ENCODE data around the gene PHKG1.
"Not testable (repeated sequence)": the region's sequence is repeated elsewhere in the genome, so short reads cannot be mapped to it uniquely, and the experiment has no call there.

PHKG1 gene

GRCh38 chr7:56062382-56062781, 30.4 kb downstream of the PHKG1 start:
- no peak for DNase-seq (ENCODE audit: extremely low read depth, insufficient read length)
- H3K27me3 ChIP-seq (replicated peaks; ENCODE audit: control insufficient read depth, insufficient read depth, low read length) = no peaks in the 10 kb centered on the region
- H3K36me3 ChIP-seq (ENCODE audit: control insufficient read depth, insufficient read depth, low read length) = peaks cover 7% of the 10 kb centered on the region
- no peak overlapping the region for H3K4me3 ChIP-seq (replicated peaks; ENCODE audit: low read depth, low read length)
- TF ChIP-seq, protein P1, sequence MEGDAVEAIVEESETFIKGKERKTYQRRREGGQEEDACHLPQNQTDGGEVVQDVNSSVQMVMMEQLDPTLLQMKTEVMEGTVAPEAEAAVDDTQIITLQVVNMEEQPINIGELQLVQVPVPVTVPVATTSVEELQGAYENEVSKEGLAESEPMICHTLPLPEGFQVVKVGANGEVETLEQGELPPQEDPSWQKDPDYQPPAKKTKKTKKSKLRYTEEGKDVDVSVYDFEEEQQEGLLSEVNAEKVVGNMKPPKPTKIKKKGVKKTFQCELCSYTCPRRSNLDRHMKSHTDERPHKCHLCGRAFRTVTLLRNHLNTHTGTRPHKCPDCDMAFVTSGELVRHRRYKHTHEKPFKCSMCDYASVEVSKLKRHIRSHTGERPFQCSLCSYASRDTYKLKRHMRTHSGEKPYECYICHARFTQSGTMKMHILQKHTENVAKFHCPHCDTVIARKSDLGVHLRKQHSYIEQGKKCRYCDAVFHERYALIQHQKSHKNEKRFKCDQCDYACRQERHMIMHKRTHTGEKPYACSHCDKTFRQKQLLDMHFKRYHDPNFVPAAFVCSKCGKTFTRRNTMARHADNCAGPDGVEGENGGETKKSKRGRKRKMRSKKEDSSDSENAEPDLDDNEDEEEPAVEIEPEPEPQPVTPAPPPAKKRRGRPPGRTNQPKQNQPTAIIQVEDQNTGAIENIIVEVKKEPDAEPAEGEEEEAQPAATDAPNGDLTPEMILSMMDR (IDR thresholded peaks at IDR 0.05; ENCODE audit: insufficient read depth, low read length, poor library complexity, severe bottlenecking) = no peak

DNA sequence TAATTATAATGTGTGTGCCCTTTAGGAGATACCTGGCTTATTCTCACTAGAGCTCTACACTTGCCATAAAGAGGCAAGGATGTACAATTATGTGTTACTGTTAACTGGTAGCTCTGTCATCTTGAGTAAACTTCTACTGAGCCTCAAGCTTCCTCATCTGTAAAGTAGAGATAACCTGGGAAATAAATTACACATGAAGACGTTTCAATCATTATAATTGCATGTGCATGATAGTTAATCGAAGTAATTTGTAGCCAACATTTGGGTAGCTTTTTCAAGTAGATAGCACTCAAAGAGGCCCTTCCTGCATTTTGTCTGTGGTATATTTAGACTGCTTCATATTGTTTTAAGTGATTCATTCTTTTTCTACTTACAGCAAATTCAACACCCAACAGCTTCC, 38.8 kb downstream of the PHKG1 start:
- H3K4me3 ChIP-seq (replicated peaks; ENCODE audit: low read depth, low read length) = no peak overlapping the region
- H3K27me3 ChIP-seq (replicated peaks; ENCODE audit: control insufficient read depth, insufficient read depth, low read length) = no peaks in the 10 kb centered on the region
- no peak for DNase-seq (ENCODE audit: extremely low read depth, insufficient read length)
- peaks cover 4% of the 10 kb centered on the region for H3K36me3 ChIP-seq (ENCODE audit: control insufficient read depth, insufficient read depth, low read length)
- TF ChIP-seq, protein P1 (IDR thresholded peaks at IDR 0.05; ENCODE audit: insufficient read depth, low read length, poor library complexity, severe bottlenecking) = no peak

- DNase-seq (ENCODE audit: extremely low read depth, insufficient read length) = no peak
- peak overlapping the region; percentile 98; the same call in 1 of the 2 replicates for H3K4me3 ChIP-seq (replicated peaks; ENCODE audit: low read depth, low read length)
- peaks cover 4% of the 10 kb centered on the region for H3K36me3 ChIP-seq (ENCODE audit: control insufficient read depth, insufficient read depth, low read length)
These were observed 39.4 kb downstream of the PHKG1 start for GRCh38 chr7:56053379-56053778.

GRCh38 chr7:56051339-56052191, 41.2 kb downstream of the PHKG1 start, which contains the start of the genes CCT6A and PSPH:
Gene CCT6A (plus strand): TSS chr7:56051765. CDS start chr7:56051849, 84 bp downstream.
Gene PSPH (minus strand): TSS chr7:56051444. CDS start chr7:56021212, 30,232 bp downstream.
- peak; percentile 98 for DNase-seq (ENCODE audit: extremely low read depth, insufficient read length)

More at GRCh38 chr7:56053379-56053778, 39.4 kb downstream of the PHKG1 start:
- H3K27me3 ChIP-seq (replicated peaks; ENCODE audit: control insufficient read depth, insufficient read depth, low read length) = no peaks in the 10 kb centered on the region
- TF ChIP-seq, protein P1 (IDR thresholded peaks at IDR 0.05; ENCODE audit: insufficient read depth, low read length, poor library complexity, severe bottlenecking) = no peak

DNA sequence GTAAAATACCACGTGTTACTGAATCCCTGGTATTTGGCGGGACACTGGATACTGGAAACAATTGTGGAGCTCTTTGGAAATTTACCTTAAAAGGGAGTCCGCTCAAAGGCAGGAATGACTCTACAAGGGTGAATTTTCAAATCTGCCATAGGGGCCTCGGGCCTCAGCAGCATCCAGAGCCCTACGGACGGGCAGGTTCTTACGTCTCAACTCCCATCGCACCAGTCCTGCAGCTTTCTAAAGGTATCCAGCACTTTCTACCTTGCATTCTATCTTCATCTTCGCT, 41.8 kb downstream of the PHKG1 start:
- Histone ChIP-seq H3K27me3 (replicated peaks; ENCODE audit: control insufficient read depth, insufficient read depth, low read length) (no peaks in the 10 kb centered on the region), H3K4me3 (replicated peaks; ENCODE audit: low read depth, low read length) (peak overlapping the region; percentile 98), H3K36me3 (ENCODE audit: control insufficient read depth, insufficient read depth, low read length) (peaks cover 3% of the 10 kb centered on the region)
- no peak for DNase-seq (ENCODE audit: extremely low read depth, insufficient read length)
- TF ChIP-seq, protein P1 (IDR thresholded peaks at IDR 0.05; ENCODE audit: insufficient read depth, low read length, poor library complexity, severe bottlenecking) = no peak

More at GRCh38 chr7:56051339-56052191, 41.2 kb downstream of the PHKG1 start, which contains the start of the genes CCT6A and PSPH:
- H3K4me3 ChIP-seq (replicated peaks; ENCODE audit: low read depth, low read length) = peak within 1 kb of the TSS; percentile 98
- no peaks in the 10 kb centered on the region for H3K27me3 ChIP-seq (replicated peaks; ENCODE audit: control insufficient read depth, insufficient read depth, low read length)
- H3K36me3 ChIP-seq (ENCODE audit: control insufficient read depth, insufficient read depth, low read length) = peaks cover 3% of the 10 kb centered on the region
- TF ChIP-seq, protein P1 (IDR thresholded peaks at IDR 0.05; ENCODE audit: insufficient read depth, low read length, poor library complexity, severe bottlenecking) = no peak

GRCh38 chr7:56048763-56049162, 44.0 kb downstream of the PHKG1 start:
- DNase-seq (ENCODE audit: extremely low read depth, insufficient read length); H3K27me3 ChIP-seq (replicated peaks; ENCODE audit: control insufficient read depth, insufficient read depth, low read length); H3K4me3 ChIP-seq (replicated peaks; ENCODE audit: low read depth, low read length): not testable (repeated sequence)

More at GRCh38 chr7:56048763-56049162, 44.0 kb downstream of the PHKG1 start:
- not testable (repeated sequence) for H3K36me3 ChIP-seq (ENCODE audit: control insufficient read depth, insufficient read depth, low read length)
